Skeletal muscle satellite cell (primary cell): ENCODE measurements around the gene MARCHF6.
A peak's percentile ranks its signal among the peaks of the same experiment; 100 is the strongest.

Source experiments
- H3K27me3 ChIP-seq: 2 replicates; pipeline ENCODE4 v1.7.0; 2013; ENCODE audit warnings: low read length; ENCODE audit not compliant: control insufficient read depth, insufficient read depth
- H3K36me3 ChIP-seq: 2 replicates; pipeline ENCODE4 v1.7.0; 2013; ENCODE audit warnings: mild to moderate bottlenecking, control low read depth, low read length; ENCODE audit not compliant: insufficient read depth
- H3K4me1 ChIP-seq: 2 replicates; pipeline ENCODE4 v1.7.0; 2013; ENCODE audit warnings: low read length; ENCODE audit not compliant: control insufficient read depth, insufficient read depth
- H3K4me2 ChIP-seq: 2 replicates; pipeline ENCODE4 v1.7.0; 2013; ENCODE audit warnings: mild to moderate bottlenecking, low read length
- H3K4me3 ChIP-seq: 2 replicates; pipeline ENCODE4 v1.7.0; 2013; ENCODE audit warnings: low read length
- H3K9ac ChIP-seq: 2 replicates; pipeline ENCODE4 v1.7.0; 2013; ENCODE audit warnings: mild to moderate bottlenecking, low read depth, low read length, moderate library complexity
- H3K9me3 ChIP-seq: replicated peaks from 2 replicates; pipeline ENCODE4 v1.7.0; 2013; ENCODE audit warnings: mild to moderate bottlenecking, control low read depth, low read length

Gene MARCHF6

GRCh38 chr5:10329446-10329819, 24.1 kb upstream of the MARCHF6 start:
- peaks cover 38% of the 10 kb centered on the region for H3K4me1 ChIP-seq
- no peaks in the 10 kb centered on the region for H3K36me3 ChIP-seq
- H3K9ac ChIP-seq = no peak overlapping the region
- no peak overlapping the region for H3K4me3 ChIP-seq
- no peaks in the 10 kb centered on the region for H3K27me3 ChIP-seq
- no peaks in the 10 kb centered on the region for H3K9me3 ChIP-seq
- H3K4me2 ChIP-seq = peak overlapping the region; percentile 20

GRCh38 chr5:10329820-10330481, 23.5 kb upstream of the MARCHF6 start:
- Histone ChIP-seq H3K4me1 (peaks cover 38% of the 10 kb centered on the region), H3K27me3 (no peaks in the 10 kb centered on the region), H3K4me3 (no peak overlapping the region), H3K4me2 (peak overlapping the region; percentile 62), H3K9me3 (no peaks in the 10 kb centered on the region), H3K9ac (no peak overlapping the region), H3K36me3 (no peaks in the 10 kb centered on the region)

DNA sequence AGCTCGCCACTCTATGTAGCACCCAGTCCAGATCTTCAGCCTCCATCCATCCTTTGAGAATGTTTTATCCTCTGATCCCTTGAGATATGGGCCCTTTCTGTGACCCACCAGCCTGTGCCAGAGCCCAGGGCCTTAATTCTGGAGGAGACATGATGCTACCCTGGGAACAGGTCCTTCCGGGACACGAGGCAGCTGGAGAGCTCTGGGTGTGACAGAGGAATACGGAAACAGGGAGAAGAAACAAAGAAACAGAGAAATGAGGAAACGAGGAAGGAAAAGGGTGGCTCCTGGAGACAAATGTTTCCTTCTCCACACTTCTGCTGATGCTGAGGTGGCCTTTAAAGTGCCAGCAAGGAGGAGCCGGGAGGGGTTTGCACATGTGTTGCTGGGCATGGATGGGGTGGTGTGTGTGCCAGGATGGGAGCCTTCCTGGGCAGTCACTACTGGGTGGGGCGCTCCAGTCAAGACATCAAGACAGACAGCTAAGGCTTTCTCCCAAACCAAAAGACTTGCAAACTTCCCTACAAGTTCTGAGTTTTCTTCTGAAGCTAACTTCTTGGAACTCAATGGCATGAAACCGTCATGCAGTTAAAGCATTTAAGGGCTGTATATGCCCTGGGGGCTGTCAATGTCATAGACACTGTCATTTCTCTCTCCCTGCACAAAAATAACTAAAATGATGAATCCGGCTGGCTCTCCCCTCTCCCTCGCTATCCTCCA, 22.8 kb upstream of the MARCHF6 start:
- Histone ChIP-seq H3K4me2 (peak overlapping the region; percentile 62), H3K9me3 (no peaks in the 10 kb centered on the region), H3K4me3 (no peak overlapping the region), H3K27me3 (no peaks in the 10 kb centered on the region), H3K36me3 (no peaks in the 10 kb centered on the region), H3K4me1 (peaks cover 38% of the 10 kb centered on the region), H3K9ac (no peak overlapping the region)

DNA sequence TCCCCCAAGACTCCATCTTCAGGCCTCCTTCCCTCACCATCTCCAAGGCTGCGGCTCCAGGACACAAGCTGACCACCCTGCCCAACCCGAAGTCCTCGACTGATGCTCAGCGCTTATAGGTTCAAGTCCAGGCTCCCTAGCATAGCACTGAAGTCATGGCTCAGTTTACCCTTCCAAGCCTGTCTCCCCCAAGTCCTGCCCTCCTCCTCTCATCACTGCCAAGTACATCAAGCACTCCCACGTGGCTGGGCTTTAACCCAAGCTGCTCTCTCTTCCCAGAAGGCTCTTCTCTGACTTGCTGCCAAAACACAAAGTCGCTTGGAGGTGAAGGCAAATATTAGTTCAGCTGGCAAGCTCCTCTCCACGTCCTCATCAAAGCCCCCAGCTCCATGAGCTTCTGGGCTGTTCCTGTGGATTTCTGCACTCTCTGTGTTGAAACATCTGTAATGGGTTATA, 22.1 kb upstream of the MARCHF6 start:
- H3K36me3 ChIP-seq = no peaks in the 10 kb centered on the region
- no peaks in the 10 kb centered on the region for H3K9me3 ChIP-seq
- peak overlapping the region; percentile 23 for H3K4me2 ChIP-seq
- H3K27me3 ChIP-seq = no peaks in the 10 kb centered on the region
- H3K4me1 ChIP-seq = peaks cover 38% of the 10 kb centered on the region
- no peak overlapping the region for H3K9ac ChIP-seq
- no peak overlapping the region for H3K4me3 ChIP-seq

DNA sequence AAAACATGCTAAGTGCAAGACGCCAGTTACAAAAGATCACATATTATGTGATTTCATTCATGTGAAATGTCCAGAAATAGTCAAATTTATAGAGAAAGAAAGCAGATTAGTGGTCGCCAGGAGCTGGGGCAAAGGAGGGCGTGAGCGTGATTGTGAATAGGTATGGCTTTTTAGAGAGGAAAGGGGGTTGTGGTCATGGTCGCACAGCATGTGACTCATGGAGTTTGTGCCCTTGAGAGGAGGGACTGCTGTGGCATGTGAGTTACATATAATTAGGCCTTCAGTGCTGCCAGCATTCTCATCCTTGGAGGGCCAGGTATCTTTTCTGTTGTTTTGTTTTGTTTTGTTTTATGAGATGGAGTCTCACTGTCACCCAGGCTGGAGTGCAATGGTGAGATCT, 21.2 kb upstream of the MARCHF6 start:
- Histone ChIP-seq H3K4me1 (peaks cover 38% of the 10 kb centered on the region), H3K4me3 (no peak overlapping the region), H3K9ac (no peak overlapping the region), H3K36me3 (no peaks in the 10 kb centered on the region), H3K9me3 (no peaks in the 10 kb centered on the region), H3K4me2 (no peak overlapping the region), H3K27me3 (no peaks in the 10 kb centered on the region)

GRCh38 chr5:10333154-10334006, 20.1 kb upstream of the MARCHF6 start:
- Histone ChIP-seq H3K27me3 (no peaks in the 10 kb centered on the region), H3K4me3 (peak overlapping the region; percentile 92), H3K4me2 (peak overlapping the region; percentile 99), H3K36me3 (no peaks in the 10 kb centered on the region), H3K4me1 (peaks cover 38% of the 10 kb centered on the region), H3K9ac (peak overlapping the region; percentile 77), H3K9me3 (no peaks in the 10 kb centered on the region)

DNA sequence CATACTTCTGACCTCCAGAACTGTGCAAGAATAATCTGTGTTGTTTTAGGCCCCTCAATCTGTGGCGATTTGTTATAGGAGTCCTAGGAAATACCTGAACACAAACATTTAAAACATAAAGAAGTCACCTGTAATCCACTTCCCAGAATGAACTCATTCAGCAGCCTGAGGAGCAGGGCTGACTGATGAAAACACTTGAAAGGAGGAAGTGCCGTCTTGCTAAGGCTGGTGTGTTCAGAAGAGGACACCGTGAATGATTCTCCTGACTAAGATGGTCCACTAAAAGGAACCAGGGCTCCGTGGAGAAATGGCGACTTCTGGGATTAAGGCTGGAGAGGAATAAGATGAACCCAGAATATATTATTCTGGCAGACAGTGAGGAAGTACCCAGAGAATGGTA, 18.7 kb upstream of the MARCHF6 start:
- H3K4me2 ChIP-seq = no peak overlapping the region
- H3K4me3 ChIP-seq = no peak overlapping the region
- H3K36me3 ChIP-seq = no peaks in the 10 kb centered on the region
- H3K4me1 ChIP-seq = peaks cover 28% of the 10 kb centered on the region
- H3K9ac ChIP-seq = no peak overlapping the region
- no peaks in the 10 kb centered on the region for H3K27me3 ChIP-seq
- no peaks in the 10 kb centered on the region for H3K9me3 ChIP-seq

GRCh38 chr5:10335711-10336470, 17.6 kb upstream of the MARCHF6 start:
- H3K4me1 ChIP-seq = peaks cover 18% of the 10 kb centered on the region

GRCh38 chr5:10337107-10337506, 16.4 kb upstream of the MARCHF6 start:
- Histone ChIP-seq H3K4me1 (peaks cover 6% of the 10 kb centered on the region), H3K4me3 (no peak overlapping the region)

More at GRCh38 chr5:10335711-10336470, 17.6 kb upstream of the MARCHF6 start:
- Histone ChIP-seq H3K36me3 (no peaks in the 10 kb centered on the region), H3K9ac (no peak overlapping the region), H3K4me3 (no peak overlapping the region), H3K27me3 (no peaks in the 10 kb centered on the region), H3K4me2 (no peak overlapping the region), H3K9me3 (no peaks in the 10 kb centered on the region)

GRCh38 chr5:10337986-10338385, 15.5 kb upstream of the MARCHF6 start:
- H3K27me3 ChIP-seq = no peaks in the 10 kb centered on the region
- H3K4me1 ChIP-seq = peaks cover 4% of the 10 kb centered on the region
- H3K36me3 ChIP-seq = no peaks in the 10 kb centered on the region
- no peaks in the 10 kb centered on the region for H3K9me3 ChIP-seq
- H3K9ac ChIP-seq = no peak overlapping the region
- no peak overlapping the region for H3K4me3 ChIP-seq
- no peak overlapping the region for H3K4me2 ChIP-seq

More at GRCh38 chr5:10337107-10337506, 16.4 kb upstream of the MARCHF6 start:
- H3K36me3 ChIP-seq = no peaks in the 10 kb centered on the region
- no peaks in the 10 kb centered on the region for H3K9me3 ChIP-seq
- H3K27me3 ChIP-seq = no peaks in the 10 kb centered on the region
- H3K4me2 ChIP-seq = no peak overlapping the region
- H3K9ac ChIP-seq = no peak overlapping the region

DNA sequence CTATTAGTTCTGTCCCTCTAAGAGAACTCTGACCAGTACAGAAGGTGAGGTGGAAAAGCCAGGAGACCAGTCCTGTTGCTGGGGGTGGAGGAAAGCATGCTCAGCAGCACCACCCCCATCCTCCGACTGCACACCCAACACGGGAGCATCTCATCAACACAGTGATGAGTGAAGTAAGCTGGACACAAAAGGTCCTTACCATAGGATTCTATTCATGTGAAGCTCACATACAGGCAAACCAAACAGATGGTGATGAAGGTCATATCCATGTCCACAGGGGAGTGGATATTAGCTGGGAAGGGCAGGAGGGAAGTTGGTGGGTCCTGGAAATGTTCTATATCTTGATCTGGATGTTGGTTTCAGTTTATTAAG, 14.8 kb upstream of the MARCHF6 start:
- H3K4me2 ChIP-seq = no peak overlapping the region

More for the DNA sequence above, 14.8 kb upstream of the MARCHF6 start:
- H3K27me3 ChIP-seq = no peaks in the 10 kb centered on the region
- no peaks in the 10 kb centered on the region for H3K9me3 ChIP-seq
- H3K4me1 ChIP-seq = no peaks in the 10 kb centered on the region
- no peaks in the 10 kb centered on the region for H3K36me3 ChIP-seq
- H3K9ac ChIP-seq = no peak overlapping the region
- H3K4me3 ChIP-seq = no peak overlapping the region
